ENCODE results near the gene SEC61A1.

SEC61A1 gene

GRCh38 chr3:128056258-128056657 lies 4.0 kb downstream of the SEC61A1 start:
- no peak for DNase-seq (ENCODE audit: low read depth in 2 of 3, low spot score in 2 of 3)

GRCh38 chr3:128060473-128061381 lies 8.5 kb downstream of the SEC61A1 start:
- DNase-seq (ENCODE audit: low read depth in 2 of 3, low spot score in 2 of 3), result no peak

DNA sequence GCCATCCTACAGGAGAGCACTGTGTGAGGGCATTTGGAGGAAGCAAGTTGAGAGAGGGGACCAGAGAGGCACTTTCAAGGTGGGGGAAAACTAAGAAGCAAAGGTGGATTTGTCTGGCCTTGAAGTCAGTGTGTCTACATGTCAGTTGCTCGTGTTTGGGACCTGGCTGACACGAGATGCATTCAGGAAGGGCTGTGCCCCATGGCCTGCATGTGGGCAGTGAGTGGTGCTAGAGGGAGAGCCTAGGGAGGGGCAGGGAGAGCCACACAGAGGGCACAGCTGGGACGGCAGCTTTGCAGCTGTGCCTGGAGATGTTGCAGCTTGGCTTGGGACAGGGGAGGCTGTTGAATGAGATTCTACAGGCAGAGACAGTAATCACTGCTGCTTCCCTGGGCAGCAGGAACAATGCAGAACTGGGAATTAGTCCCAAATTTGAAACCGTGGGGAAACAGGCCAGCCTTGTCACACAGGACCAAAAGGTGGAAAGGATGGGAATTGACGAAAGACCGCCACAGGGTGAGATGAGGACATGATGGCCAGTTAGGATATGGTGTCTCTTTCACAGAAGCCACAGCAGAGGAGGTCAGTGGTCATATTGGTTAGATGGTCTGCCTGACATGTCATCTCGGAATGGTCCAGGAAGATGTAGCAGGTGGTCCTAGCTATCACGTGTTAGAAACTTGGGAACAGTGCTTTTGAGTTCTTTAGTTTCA lies 10.0 kb downstream of the SEC61A1 start:
- no peak for DNase-seq (ENCODE audit: low read depth in 2 of 3, low spot score in 2 of 3)

DNA sequence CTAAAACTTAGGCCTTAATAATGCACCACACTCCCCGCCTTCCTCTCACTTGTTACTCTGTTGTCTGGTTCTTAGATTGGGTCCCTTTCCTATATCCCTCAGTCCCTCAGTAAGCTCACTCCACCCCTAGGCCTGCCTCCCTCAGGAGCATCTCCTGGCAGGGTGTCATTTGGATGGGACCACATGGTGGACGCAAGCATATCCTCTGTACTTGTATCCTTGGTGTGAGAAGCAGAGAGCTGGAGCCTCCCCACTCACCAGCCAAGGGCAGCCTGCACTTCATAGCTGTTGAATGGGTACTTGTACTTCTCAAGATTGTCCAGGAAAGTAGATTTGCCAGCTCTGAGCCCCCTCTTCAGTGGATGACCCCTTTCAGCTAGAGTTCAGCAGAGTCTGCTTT lies 11.6 kb downstream of the SEC61A1 start:
- DNase-seq (ENCODE audit: low read depth in 2 of 3, low spot score in 2 of 3), result no peak

GRCh38 chr3:128064962-128065361 lies 12.7 kb downstream of the SEC61A1 start:
- no peak for DNase-seq (ENCODE audit: low read depth in 2 of 3, low spot score in 2 of 3)

DNA sequence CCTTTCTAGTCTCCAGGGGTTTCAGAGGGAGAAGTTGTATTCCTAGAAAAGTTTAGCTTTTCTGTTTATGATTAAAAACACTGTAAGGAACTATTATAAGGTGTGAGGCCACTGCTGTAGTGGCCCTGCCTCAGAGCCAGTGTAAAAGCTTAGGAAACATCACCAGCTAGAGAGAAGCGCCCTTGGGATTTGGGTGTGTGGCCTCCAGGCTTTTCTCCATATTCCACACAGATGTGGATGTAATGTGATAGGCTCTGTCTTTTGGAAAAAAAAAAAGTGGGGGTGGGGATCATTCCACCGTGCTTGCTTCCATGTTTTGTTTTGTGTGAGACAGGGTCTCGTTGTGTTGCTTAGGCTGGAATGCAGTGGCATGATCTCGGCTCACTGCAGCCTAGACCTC lies 13.9 kb downstream of the SEC61A1 start:
- DNase-seq (ENCODE audit: low read depth in 2 of 3, low spot score in 2 of 3), result no peak

DNA sequence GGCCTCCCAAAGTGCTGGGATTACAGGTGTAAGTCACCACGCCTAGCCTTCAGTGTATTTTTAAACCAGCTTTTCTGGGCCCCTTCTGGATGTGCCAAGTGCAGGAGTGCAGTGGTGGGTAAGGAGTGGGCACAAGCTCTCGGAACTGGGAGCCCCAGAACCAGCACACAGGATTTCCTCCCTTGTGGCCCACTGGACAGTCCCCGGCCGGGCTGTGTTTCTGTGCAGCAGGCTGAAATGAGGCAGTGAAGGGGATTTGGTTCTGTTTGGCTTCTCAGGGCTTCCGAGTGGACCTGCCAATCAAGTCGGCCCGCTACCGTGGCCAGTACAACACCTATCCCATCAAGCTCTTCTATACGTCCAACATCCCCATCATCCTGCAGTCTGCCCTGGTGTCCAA lies 14.4 kb downstream of the SEC61A1 start:
- no peak for DNase-seq (ENCODE audit: low read depth in 2 of 3, low spot score in 2 of 3)

DNA sequence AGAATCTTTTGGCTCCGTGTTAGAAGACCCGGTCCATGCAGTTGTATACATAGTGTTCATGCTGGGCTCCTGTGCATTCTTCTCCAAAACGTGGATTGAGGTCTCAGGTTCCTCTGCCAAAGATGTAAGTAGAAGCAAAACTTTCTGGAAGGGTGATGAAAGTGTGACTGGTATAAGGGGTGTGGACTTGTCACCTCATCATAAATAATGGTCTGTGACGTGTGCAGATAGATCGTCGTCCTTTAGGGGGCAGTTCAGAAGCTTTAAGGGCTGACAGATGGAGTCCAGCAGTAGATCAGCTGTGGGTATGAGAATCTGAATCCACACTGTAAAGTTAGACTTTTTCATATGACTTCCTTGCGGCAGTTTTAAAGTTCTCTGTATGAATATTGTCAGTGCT lies 15.3 kb downstream of the SEC61A1 start:
- no peak for DNase-seq (ENCODE audit: low read depth in 2 of 3, low spot score in 2 of 3)

GRCh38 chr3:128068156-128068620 lies 16.0 kb downstream of the SEC61A1 start:
- no peak for DNase-seq (ENCODE audit: low read depth in 2 of 3, low spot score in 2 of 3)

GRCh38 chr3:128069271-128069670 lies 17.0 kb downstream of the SEC61A1 start:
- DNase-seq (ENCODE audit: low read depth in 2 of 3, low spot score in 2 of 3), result no peak

GRCh38 chr3:128070898-128071591 lies 18.8 kb downstream of the SEC61A1 start:
- no peak for DNase-seq (ENCODE audit: low read depth in 2 of 3, low spot score in 2 of 3)

DNA sequence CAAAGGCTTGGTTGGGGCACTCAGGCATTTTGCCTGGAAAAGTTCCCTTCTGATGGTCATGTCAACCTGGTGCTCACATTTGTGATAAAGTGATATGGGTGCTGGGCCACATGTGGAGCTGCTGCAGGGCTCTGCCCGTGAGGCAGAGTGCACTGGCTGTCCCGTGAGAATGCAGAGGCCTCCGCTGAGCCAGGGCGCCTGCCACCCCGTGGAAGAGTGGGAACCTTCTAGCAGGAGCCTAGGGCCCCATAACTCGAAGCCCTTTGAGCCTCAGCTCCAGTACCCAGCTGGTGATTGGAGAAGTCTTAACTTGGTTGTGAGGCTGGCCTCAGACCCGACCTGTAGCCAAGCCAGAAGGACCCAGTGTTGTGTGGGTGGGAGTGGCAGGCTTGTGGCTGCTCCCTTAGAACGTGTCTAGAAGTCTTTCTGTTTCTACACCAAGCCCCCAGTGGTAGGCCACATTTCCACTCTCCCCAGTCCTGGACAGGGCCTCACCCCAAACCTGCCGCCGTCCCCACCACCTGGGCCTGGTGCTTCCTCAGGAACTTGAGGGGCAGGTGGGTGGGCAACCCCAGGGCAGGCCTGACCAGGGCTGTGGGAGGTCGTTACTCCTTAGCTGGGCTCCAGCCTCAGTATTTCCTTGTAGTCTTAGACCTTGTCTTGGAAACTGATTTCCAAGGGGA lies 19.7 kb downstream of the SEC61A1 start:
- DNase-seq (ENCODE audit: low read depth in 2 of 3, low spot score in 2 of 3), result no peak

DNA sequence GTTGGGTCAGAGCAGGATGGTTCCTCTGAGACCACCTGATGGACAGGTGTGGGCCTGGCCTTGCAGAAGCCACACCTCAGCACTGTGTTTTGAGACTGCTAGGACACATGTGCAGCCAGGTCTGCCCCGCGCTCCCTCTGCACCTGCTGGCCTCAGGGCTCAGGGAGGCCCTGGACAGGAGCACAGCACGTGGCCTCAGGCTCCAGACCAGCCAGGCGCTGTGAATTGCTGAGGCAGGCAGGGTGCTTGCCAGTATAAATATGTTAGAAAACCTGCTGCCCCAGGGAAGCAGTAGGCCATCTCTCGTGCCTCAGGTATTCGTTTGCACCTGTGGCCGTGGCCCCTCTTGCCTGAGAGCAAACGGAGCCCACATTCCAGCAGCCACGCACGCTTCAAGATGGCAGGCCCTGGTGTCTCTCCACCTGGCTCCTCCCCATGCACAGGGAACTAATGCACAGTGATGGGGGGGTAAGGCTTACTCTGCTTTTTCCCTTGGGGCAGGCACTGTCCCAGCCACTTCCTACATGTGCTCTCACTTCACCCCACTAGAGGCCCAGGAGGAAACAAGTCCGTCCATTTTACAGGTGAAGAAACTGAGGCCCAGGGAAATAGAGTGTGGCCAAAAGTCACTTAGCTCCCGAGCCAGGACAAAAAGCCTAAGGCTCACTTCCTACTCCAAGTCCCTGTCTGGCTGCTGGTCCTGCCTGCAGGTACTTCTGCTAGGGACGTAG lies 20.4 kb downstream of the SEC61A1 start:
- no peak for DNase-seq (ENCODE audit: low read depth in 2 of 3, low spot score in 2 of 3)

GRCh38 chr3:128073185-128073725 lies 21.0 kb downstream of the SEC61A1 start:
- no peak for DNase-seq (ENCODE audit: low read depth in 2 of 3, low spot score in 2 of 3)

GRCh38 chr3:128073807-128074206 lies 21.6 kb downstream of the SEC61A1 start:
- no peak for DNase-seq (ENCODE audit: low read depth in 2 of 3, low spot score in 2 of 3)

DNA sequence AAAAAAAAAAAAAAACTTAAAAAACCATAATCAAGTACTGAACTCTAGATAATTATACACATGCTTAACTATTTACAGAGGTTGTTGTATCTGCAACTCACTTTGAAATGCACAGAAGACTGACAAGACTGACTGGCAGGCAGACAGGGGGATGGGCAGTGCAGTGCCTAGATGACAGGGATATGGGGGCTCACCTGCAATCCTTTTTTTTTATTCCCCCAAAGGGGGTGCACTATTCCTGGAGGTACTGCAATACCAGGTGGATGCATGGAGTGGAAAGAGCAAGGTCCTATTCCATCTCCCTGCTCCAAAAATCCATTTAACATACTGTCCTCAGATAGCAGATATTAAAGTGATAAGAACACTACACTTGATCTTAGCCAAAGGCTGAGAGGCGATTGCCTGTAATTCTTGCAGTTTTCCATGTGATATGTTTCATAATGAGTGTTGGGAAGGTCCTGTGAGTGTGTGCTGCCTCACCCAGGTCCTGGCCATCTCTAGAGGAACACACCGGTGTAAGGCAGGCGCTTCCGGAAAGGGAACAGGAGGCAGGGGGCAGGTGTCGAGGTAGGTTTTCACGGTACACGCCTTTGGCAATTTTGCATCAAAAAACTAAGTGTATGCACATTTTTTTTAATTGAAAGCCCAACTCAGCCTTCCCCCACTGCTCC lies 22.7 kb downstream of the SEC61A1 start:
- no peak for DNase-seq (ENCODE audit: low read depth in 2 of 3, low spot score in 2 of 3)

- DNase-seq (ENCODE audit: low read depth in 2 of 3, low spot score in 2 of 3), result peak; percentile 59 to 82 (median 81)
Measured at GRCh38 chr3:128075522-128076482, 23.6 kb downstream of the SEC61A1 start.

GRCh38 chr3:128076483-128077201 lies 24.4 kb downstream of the SEC61A1 start:
- DNase-seq (ENCODE audit: low read depth in 2 of 3, low spot score in 2 of 3), result no peak
